ENCODE measurements around the gene CYSTM1. TPM values are rescaled to one million over a fixed set of nuclear protein-coding genes. Genes with fewer than 3 reads are reported as not detected.

The CYSTM1 gene, protein sequence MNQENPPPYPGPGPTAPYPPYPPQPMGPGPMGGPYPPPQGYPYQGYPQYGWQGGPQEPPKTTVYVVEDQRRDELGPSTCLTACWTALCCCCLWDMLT
- 67.0 TPM for total RNA-seq
- long read RNA-seq, transcript CYSTM1-201 (3 exons, 1,336 nt) = major isoform, 41 of 45 reads
- long read RNA-seq, partial matches to known transcripts = 0 of 45 reads
- long read RNA-seq, other reads (novel, unspliced or antisense) = 3 of 45 reads

DNA sequence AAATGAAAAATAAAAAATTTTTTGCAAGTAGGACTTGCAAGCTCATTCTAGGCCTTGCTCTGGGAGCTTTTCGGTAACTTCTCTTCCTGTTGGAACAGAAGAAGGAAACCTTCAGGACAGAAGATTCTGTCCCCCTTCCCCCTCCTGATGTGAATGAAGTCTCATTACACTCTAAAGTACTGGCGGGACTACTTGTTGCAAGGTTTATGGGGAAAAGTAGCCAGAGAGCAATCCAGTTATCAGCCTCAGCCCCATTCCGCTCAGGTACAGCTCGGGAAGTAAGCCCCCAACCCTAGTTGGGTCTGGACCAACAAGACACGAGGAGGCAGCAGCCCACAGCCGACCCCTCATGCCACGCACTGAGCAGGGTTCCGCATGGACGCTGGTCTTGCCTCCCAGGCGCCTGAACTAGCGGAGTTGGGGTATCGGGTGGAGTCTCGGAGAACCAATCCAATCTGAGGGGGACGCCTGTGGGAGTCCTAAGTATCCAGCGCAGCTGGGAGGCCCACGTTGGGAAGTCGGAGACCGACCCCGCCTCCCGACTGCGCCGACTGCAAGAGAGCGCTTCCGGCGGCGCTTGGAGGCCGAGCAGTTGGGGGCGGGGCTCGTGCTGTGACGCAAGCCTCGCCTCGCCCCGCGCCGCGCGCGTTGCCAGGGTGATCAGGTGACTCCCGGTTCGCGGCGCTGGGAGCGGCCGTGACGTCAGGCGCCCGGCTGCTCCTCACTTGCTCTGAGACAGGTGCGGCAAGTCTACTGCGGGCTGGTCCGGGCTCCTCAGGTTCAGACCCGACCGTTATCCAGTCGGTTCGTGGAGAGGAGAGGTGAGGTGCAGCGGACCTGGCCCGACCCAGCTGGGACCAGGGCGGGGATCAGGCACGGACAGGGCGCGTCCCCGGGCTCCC lies at the start of gene CYSTM1:
CYSTM1 (plus strand) TSS at position 724 of the 902 bp plus-strand sequence. CDS start 19,278 bp downstream, outside the sequence.
- intact Hi-C loops (cut with DNase I) = loop anchor here (2.0 to 5.0 kb wide), 3 partner anchors 53 to 173 kb away; partner anchors contain the start of gene HBEGF
- DNase-seq (ENCODE audit: missing footprints) = peak; percentile 99
- ATAC-seq = peak; percentile 96

DNA sequence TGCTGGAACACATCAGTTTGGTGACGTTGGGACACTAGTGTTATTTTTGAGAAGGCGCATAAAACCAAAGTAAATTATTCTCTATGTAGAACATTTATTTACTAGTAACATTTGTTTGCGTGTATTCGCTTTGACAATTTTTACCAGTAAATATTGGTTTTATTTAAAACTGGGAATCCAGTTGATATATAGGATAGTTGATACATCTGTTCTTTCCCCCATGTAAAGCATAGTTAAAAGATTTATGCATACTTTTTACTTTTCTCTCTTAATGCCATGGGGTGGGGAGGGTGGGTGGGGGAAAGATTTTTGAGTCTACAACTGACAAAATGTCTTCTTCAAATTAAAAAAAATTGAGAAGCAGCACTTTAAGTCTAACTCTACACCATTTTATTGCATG lies 49.4 kb upstream of the CYSTM1 start, which contains the start of gene IGIP:
IGIP (plus strand) TSS at position 301 of the 400 bp plus-strand sequence. CDS start 2,540 bp downstream, outside the sequence.
- intact Hi-C loops (cut with DNase I) = no loop called here
- no peak for ATAC-seq
- DNase-seq (ENCODE audit: missing footprints) = no peak

DNA sequence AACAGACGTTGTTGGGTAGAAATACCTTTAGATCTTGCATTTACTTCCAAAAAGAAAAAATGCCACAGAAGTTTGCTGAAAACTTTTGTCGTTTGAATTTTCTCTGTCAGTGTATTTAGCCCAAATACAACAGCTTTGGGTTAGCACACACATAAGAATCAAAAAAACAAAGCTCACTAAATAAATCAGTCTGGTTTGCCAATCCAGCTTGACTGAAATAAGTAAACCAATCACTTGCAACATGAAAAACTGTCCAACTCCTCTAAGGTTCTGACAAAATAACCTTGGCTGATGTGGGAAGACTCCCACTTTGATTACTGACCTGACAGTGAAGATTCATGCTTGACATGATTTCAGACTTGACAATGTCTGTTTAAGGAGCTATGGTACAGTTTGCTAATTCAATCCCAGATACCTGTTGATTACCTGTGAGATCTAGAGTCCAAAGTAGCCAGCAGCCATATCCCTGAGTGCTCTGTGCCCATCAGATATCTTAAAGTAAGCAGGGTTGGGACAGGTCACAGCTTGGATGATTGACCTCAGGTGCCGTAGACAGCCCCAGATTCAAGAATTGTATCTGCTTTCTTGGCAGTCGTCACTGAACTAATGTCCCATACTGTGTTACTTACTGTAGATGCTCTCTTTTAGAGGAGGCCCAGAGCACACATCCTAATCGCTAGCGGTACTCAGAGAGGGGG lies 48.5 kb upstream of the CYSTM1 start:
- intact Hi-C loops (cut with DNase I) = no loop called here
- DNase-seq (ENCODE audit: missing footprints) = no peak
- ATAC-seq = no peak

DNA sequence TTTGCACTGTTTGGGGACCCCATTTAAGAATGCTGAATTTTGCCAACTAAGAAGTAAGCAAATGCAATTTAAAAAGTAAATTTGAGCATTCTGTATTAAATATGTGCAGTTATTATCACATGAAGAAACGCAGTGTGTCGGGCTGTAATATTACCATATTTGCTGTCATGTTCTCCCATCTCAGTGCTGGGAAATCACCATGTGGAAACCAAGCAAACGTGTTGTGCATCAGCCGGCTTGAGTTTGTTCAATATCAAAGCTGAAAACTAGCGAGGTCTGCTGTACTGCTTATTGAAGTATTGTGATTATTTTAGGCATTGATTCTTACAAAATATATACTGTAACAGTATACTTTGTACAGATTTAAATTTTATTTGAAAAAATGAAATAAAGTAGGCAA lies 46.6 kb upstream of the CYSTM1 start:
- intact Hi-C loops (cut with DNase I) = no loop called here
- DNase-seq (ENCODE audit: missing footprints) (no peak), ATAC-seq (no peak)

DNA sequence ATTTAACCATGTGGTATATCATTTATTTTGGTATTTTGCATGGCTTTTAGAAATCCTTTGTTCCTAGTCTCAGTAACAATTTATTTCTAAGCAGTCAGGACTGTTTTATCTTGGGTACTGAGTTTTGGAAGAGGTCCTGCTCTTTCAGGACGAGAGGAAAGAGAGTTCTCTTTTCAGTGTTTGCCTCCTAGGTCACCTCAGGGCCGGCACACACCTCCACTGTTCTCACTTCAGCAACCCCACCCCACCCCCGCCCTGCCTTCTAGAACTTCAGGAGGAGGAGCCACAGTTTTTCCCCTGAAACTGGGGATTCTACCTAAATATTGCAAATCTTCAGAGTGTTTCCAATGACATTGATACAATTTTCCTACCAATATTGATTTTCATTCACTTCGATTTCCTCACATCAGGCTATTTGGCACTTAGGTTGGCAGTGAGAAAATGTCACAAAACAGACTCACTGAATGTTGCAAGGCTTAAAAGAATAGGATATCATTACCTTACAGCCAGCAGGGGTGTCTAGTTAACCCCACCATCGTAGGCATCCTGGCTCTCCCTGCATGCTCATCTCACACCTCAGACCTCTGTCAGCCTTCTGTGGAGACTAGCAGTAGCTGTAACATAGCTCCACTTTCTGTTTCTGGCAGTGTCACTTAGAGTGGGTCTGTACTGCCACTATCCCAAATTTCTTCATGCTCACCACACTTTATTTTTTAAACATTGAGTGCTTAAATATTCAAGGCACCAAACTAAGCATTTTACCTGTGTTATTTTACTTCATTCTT lies 43.8 kb upstream of the CYSTM1 start:
- ATAC-seq = no peak
- DNase-seq (ENCODE audit: missing footprints) = no peak
- intact Hi-C loops (cut with DNase I) = no loop called here

DNA sequence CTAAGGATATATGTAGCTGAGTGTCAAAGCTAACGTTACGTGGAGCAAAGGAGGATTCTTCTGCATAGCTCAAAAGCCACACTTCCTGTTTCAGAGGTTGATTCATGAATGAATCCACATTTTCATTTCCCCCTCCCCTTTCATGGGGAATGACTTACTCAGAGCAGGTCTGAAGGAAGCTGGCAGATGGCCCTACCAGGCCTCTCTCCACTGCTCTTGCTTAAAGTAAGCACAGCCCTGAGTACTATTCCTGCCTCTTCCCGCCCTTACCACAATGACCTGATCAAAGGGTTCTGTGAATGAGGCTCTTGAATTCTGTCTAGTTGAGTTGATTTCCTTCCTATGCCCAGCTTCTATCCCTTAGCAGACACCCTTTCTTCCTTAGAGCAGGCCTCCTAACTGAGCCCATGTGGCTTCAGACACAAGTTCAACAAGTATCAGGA lies 43.0 kb upstream of the CYSTM1 start:
- intact Hi-C loops (cut with DNase I) = no loop called here
- DNase-seq (ENCODE audit: missing footprints) (no peak), ATAC-seq (peak; percentile 30)

DNA sequence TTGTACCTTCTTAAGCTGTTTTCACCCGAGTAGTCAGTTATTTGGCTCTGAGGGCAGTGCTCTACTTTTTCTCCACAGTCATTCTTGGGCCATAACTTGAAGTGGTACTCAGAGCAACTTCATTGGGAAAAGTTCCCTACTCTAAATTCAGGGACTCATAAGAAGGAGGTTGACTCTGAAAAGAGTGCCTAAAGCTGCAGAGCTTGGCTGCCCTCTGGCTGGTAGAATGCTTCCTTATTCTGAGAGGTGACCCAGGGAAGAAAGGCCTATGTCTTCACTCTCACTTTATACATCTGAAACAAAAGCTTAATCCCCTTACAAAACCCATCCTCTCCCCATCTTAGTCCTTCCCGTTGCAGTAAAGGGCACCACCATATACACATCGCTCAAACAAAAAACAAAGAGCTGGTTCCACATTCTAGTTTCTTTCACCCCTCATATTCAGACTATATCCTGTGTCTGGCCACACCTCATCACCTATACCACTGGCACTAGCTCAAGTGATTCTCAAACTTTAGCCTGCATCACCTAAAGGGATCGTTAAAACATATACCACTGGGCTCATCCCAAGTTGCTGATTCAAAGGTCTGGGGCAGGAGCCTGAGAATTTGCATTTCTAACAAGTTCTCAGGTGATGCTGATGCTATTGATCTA lies 41.3 kb upstream of the CYSTM1 start:
- no peak for ATAC-seq
- intact Hi-C loops (cut with DNase I) = no loop called here
- no peak for DNase-seq (ENCODE audit: missing footprints)

DNA sequence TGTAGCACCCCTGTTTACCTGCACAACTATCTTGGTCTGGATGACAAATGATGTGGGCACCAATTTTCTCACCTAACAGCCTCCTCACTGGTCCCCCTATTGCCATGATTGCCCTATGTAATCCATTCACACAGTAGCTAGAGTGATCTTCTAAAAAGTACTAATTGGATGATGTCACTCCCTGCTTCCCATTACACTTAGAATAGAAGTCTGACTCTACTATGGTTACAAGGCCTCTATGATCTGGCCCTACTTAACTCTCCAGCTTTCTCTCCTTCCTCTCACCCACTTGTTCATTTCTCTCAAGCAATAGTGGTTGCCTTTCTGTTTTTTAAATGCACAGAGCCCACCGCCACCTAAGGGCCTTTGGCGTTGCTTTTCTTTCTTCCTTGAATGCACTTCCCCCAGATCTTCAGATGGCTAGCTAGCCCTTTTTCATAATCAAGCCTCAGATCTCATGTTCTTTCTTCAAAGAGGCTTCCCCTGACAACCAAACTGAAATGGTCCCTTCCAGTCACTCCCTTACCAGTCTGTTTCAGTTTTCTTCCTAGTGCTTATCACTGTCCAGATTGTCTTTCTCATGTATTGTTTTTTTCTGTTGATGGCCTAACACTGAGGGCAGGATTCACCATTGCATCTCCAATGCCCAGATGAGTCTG lies 40.6 kb upstream of the CYSTM1 start:
- intact Hi-C loops (cut with DNase I) = no loop called here
- DNase-seq (ENCODE audit: missing footprints) = no peak
- no peak for ATAC-seq

DNA sequence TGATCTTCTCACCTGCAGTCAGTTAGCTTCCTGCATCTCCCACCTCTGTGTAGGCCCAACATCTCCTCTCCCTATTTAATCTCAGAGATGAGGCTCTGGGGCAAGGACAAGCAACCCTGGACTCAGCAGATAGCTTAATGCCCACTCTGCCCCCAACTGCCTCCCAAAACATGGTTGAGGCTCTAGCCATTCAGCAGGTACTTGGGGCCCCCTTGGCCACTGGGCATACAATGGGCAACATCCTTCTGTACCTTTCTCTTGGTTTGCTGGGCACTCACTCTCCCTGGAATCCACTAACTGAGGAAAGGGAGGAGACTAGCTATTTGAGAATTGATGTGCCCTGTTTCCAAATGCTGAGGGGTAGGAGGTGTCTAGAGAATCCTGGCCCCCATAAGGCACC lies 39.9 kb upstream of the CYSTM1 start:
- ATAC-seq (no peak), DNase-seq (ENCODE audit: missing footprints) (no peak)
- intact Hi-C loops (cut with DNase I) = no loop called here

DNA sequence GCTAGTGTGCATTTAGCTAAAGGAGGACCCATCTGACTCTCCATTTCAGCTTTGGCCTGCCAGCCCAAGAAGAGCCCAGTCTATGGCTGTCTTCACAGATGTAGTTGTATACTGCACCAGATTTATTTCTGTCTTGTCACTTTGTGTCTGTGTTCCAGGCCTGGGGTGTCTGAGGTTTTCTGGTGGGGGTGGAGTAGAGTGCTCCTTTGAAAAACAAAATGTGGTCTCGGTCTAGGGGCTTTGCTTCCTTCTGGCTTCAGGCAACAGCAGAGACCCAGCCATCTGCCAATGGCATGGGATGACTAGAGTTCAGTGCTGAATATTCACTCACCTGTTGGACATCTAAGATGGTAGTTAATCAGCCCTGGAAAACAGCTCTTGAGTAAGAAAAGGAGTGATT lies 38.4 kb upstream of the CYSTM1 start:
- intact Hi-C loops (cut with DNase I) = no loop called here
- DNase-seq (ENCODE audit: missing footprints) (no peak), ATAC-seq (no peak)

DNA sequence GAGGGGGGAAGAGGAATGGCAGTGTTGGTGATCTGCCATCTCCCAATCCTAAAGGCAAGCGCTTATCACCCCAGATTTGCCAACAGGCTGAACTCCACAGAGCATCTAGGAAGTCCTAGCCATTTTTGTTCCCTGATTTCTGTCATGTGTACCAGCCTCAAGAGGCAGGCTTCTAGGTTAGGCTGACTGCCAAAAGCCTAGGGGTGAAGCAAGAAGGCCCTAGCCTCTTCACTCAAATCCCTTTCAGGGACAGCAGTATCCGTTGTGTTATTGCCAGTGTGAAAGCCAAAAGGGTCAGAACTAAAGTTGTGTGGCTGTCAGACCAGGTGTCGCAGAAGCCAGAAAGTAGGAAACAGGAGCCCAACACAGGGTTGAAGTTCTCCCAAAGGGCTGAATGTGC lies 34.6 kb upstream of the CYSTM1 start:
- ATAC-seq (peak; percentile 33), DNase-seq (ENCODE audit: missing footprints) (no peak)
- intact Hi-C loops (cut with DNase I) = loop anchor here (5.0 kb wide), 1 partner anchor 353 kb away; no protein-coding TSS in a partner anchor

DNA sequence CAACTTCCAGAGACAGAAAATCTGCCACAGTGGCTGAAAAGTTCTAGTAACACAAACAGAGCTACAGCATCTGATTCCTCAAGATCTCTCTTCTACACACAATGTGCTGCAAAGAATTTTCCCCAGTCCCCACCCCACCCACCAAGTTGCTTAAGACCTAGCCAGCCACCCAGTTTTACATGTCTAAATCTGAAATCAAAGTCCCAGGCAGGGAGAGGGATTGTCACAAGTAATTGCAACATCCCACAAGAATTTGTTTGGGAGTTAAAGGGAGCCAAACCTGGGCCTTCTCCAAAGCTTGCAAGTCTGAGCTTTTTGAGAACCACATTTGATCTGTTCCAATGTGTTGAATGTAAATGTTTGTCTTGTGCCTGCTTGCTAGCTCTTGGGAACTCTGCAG lies 33.7 kb upstream of the CYSTM1 start:
- no peak for DNase-seq (ENCODE audit: missing footprints)
- intact Hi-C loops (cut with DNase I) = loop anchor here (5.0 kb wide), 1 partner anchor 354 kb away; no protein-coding TSS in a partner anchor
- peak; percentile 12 for ATAC-seq

DNA sequence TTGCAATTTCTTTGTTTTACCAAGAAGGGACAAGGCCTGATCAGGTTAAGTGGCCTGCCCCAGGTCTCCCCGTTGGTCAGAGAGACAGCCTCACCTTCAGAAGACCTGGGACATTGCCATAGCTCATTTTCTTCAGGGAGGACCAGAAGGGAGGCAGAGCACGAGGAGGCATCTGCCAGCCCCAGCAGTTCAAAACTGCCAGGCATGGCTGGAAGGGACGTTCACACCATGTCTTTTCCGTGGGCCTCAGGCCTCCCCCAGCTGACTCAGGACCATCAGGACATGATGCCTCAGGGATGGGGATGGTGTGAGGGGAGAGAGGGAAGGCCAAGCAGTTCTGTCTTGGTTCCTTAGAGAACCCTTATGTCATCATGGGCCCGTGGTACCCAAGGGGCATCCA lies 32.7 kb upstream of the CYSTM1 start:
- intact Hi-C loops (cut with DNase I) = loop anchor here (2.0 to 5.0 kb wide), 2 partner anchors 33 to 355 kb away; no protein-coding TSS in a partner anchor
- ATAC-seq (no peak), DNase-seq (ENCODE audit: missing footprints) (no peak)

DNA sequence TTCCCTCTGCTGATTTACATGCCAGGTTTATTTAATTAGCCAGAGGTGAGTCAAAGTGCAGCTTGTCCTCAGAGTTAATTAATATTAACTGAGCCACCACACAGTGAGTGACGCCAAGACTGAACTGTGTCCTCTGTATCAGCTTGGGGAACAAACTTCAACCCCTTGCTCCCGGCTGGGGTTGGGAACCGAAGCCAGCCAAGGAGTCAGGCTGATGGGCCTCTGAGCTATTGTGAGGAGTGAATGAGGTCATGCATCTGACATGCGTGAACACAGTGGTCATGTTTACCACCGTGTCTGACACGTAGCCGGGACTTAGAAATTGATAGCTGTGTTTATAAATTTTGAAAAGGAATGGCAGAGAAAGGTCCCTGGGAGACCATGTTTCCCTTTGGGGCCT lies 32.1 kb upstream of the CYSTM1 start:
- intact Hi-C loops (cut with DNase I) = loop anchor here (2.0 to 5.0 kb wide), 2 partner anchors 34 to 356 kb away; no protein-coding TSS in a partner anchor
- ATAC-seq (no peak), DNase-seq (ENCODE audit: missing footprints) (no peak)

DNA sequence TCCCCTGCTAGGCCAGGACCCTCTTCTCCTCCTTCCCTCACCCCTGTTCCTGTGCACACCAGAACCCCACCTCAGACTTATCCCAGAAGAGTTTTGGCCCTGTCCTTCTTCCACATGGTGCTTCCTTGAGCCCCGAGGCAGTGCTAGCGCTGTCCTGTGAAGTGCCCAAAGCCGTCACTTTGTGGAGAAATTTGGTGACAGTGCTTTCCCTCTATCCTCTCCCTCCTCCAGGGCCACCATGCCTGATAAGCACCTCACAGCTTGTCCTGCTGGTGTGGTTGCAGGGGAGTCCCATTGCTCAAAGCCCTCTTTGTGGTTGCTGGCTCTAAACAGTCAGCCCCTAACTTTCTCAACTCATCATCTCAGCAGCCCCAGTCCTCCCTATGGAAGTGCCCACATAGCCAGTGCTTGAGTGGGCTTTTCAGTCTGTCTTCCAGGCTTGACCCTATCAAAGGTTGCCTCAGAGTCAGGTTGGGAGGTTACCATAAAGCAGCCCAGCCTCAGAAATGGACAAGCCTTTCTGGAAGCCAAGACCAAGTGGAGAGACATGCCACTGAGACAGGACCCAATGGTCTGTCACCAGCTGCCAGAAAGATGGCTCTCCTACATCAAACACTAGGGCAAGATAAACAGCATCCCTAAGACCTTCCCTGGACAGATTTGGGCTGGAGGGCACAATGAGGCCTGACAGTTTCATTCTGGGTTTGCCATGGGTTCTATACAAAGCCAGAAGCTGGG lies 31.3 kb upstream of the CYSTM1 start:
- DNase-seq (ENCODE audit: missing footprints) (no peak), ATAC-seq (no peak)
- intact Hi-C loops (cut with DNase I) = loop anchor here (2.0 to 5.0 kb wide), 3 partner anchors 35 to 356 kb away; no protein-coding TSS in a partner anchor

DNA sequence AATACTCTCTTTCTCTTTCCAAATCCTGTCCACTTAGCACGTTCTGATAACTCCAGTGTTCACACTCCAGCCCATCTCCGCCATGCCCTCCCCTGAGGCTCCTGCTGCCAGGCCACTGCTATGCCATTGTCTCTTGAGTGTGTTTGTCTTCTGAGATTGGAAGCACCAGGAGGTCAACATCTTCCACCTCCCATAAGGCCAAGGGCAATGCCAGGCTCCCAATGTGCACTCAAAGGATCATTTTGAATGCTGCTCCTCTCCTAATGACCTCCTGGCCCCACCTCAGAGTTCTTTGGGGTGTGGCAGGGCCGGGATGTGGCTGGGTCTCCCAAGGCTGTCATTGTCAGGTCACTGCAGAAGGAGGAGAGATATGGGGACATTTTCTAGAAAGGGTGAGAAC lies 29.7 kb upstream of the CYSTM1 start:
- DNase-seq (ENCODE audit: missing footprints) (no peak), ATAC-seq (no peak)
- intact Hi-C loops (cut with DNase I) = loop anchor here (1.0 to 2.0 kb wide), 2 partner anchors 31 to 72 kb away; partner anchors contain the start of gene PURA

All from Right ventricle myocardium inferior (tissue), 1 donor.